Suprapubic skin (tissue), 4 donors: ENCODE measurements around the gene ECI1. TPM values are rescaled to one million over a fixed set of nuclear protein-coding genes. Genes with fewer than 3 reads are reported as not detected.
"Not testable (repeated sequence)": the region's sequence is repeated elsewhere in the genome, so short reads cannot be mapped to it uniquely, and the experiment has no call there.

Experiments
- DNase-seq, 2 donors: peaks; one replicate each; pipeline ENCODE4 v3.0.0-alpha.2; 2019; ENCODE audit warnings: low spot score in 2 of 2
- H3K27ac ChIP-seq: fragments of 200-600 bp; sonication (generic); one replicate; pipeline ENCODE4 v1.5.1; 2019
- H3K27me3 ChIP-seq: fragments of 200-600 bp; sonication (generic); one replicate; pipeline ENCODE4 v1.5.1; 2019
- H3K36me3 ChIP-seq: fragments of 200-600 bp; sonication (generic); one replicate; pipeline ENCODE4 v1.5.1; 2019
- H3K4me1 ChIP-seq: fragments of 200-600 bp; sonication (generic); one replicate; pipeline ENCODE4 v1.5.1; 2019
- H3K4me3 ChIP-seq: fragments of 200-600 bp; sonication (generic); one replicate; pipeline ENCODE4 v1.5.1; 2019; ENCODE audit warnings: mild to moderate bottlenecking
- H3K9me3 ChIP-seq: fragments of 200-600 bp; sonication (generic); one replicate; pipeline ENCODE4 v1.5.1; 2019
- EP300 ChIP-seq: sonication (generic); formaldehyde crosslinking; IDR thresholded peaks from one replicate; pipeline ENCODE4 v1.6.1; 2017; ENCODE audit warnings: antibody characterized with exemption
- POLR2A ChIP-seq, 2 donors: fragments of 450-650 bp; IDR thresholded peaks; one replicate each; pipeline ENCODE4 v1.6.1; 2017; ENCODE audit warnings: antibody characterized with exemption in 2 of 2, mild to moderate bottlenecking in 2 of 2, moderate library complexity in 2 of 2
- POLR2AphosphoS5 ChIP-seq, 3 donors: sonication (generic); formaldehyde crosslinking; IDR thresholded peaks; one replicate each; pipeline ENCODE4 v1.6.1; 2017; ENCODE audit warnings: antibody characterized with exemption in 3 of 3
- WGBS: methylation state at CpG from one replicate; pipeline ENCODE4 v1.1.5; 2018; 5-methylcytosine and 5-hydroxymethylcytosine counted together
- total RNA-seq, 4 donors: library from RNA; depleted of rRNA; stranded (reverse); fragments of >200 nt; gene quantifications; one replicate each; pipeline ENCODE4 v1.1.0, GENCODE V29; 2016
- TF ChIP-seq, protein P1 (sequence below), 2 donors: fragments of 200-600 bp in 1 of 2; fragments of 450-650 bp in 1 of 2; sonication (generic) in 1 of 2; IDR thresholded peaks; one replicate each; pipeline ENCODE4 v1.5.1; 2016 to 2019; ENCODE audit warnings: antibody characterized with exemption in 2 of 2, mild to moderate bottlenecking in 1 of 2, moderate library complexity in 1 of 2

Gene ECI1
- total RNA-seq, 4 donors from 2014 or later = 28.4 to 65.3 (median 47.2) TPM

DNA sequence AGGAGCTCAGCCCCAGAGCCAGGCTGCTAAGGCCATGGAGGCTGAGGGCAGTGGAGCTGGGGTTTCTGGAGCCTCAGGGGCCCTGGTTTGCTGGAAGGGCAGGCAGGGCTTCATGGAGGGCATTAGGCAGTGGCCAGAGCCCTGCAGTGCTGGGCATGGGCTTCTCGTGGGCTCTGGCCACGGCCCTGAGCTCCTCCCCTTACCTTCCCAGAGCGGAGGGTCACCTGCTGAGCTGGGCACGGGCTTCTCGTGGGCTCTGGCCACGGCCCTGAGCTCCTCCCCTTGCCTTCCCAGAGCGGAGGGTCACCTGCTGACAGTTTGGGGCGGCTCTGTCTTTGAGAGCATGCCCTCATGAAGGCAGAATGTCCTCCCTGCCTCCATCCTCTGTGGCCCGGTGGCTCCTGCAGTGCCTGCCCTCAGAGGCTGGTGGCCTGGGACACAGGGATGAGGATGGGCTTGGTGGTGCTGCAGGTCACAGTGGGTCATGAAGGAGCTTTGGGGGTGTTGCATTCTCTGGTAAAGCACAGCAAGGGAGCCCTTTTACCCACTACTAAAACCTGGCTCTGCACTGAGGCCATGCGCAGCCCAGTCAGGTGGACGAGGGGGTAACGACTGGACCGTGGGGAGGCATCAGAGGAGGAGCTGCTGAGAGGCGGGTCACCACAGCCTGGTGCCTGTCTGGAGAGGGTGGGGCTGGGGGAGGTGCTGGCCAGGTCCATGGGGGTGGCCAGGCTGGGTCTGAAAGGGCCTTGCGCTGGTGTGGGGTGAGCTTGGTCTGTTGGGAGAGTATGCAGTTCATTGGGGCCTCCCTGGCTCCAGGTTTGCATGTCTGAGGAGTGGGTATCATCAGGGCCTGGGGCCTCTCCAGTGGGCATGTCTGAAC, 19.4 kb upstream of the ECI1 start:
- 88% methylated on average over 7 of the region's 15 CpGs for WGBS
- peaks cover 36% of the 10 kb centered on the region for H3K4me1 ChIP-seq
- H3K27ac ChIP-seq = no peak overlapping the region
- H3K36me3 ChIP-seq = no peaks in the 10 kb centered on the region
- no peaks in the 10 kb centered on the region for H3K9me3 ChIP-seq
- no peaks in the 10 kb centered on the region for H3K27me3 ChIP-seq
- no peak overlapping the region for H3K4me3 ChIP-seq
- no peak for TF ChIP-seq POLR2A (IDR thresholded peaks at IDR 0.05)
- TF ChIP-seq POLR2AphosphoS5 (IDR thresholded peaks at IDR 0.05) = no peak
- TF ChIP-seq, protein P1, sequence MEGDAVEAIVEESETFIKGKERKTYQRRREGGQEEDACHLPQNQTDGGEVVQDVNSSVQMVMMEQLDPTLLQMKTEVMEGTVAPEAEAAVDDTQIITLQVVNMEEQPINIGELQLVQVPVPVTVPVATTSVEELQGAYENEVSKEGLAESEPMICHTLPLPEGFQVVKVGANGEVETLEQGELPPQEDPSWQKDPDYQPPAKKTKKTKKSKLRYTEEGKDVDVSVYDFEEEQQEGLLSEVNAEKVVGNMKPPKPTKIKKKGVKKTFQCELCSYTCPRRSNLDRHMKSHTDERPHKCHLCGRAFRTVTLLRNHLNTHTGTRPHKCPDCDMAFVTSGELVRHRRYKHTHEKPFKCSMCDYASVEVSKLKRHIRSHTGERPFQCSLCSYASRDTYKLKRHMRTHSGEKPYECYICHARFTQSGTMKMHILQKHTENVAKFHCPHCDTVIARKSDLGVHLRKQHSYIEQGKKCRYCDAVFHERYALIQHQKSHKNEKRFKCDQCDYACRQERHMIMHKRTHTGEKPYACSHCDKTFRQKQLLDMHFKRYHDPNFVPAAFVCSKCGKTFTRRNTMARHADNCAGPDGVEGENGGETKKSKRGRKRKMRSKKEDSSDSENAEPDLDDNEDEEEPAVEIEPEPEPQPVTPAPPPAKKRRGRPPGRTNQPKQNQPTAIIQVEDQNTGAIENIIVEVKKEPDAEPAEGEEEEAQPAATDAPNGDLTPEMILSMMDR (IDR thresholded peaks at IDR 0.05) = no peak
- TF ChIP-seq EP300 = no peak
- DNase-seq = no peak

DNA sequence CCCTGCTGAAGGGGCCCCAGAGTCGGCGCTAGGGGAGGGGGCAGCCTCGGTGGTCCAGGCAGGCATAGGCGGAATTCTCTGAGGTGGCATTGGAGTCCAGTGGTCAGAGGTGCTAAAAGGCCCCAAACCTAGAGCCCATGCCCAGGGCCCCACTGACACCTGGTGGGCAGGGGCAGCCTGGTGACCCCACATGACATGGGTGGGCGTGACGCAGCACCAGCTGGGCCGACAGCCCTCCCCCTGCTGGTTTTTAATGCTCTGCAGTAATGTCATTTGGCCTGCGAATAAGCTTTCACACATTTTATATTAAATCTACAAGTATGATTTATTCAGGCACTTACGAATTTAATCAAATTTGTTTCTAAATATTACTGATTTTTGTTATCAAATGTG, 18.7 kb upstream of the ECI1 start:
- no peak overlapping the region for H3K4me3 ChIP-seq
- no peaks in the 10 kb centered on the region for H3K36me3 ChIP-seq
- TF ChIP-seq POLR2A (IDR thresholded peaks at IDR 0.05) (no peak), POLR2AphosphoS5 (IDR thresholded peaks at IDR 0.05) (no peak), EP300 (no peak)
- TF ChIP-seq, protein P1 (IDR thresholded peaks at IDR 0.05) = no peak
- no peak overlapping the region for H3K27ac ChIP-seq
- no peak for DNase-seq
- 80% methylated on average over 5 of the region's 9 CpGs for WGBS
- H3K27me3 ChIP-seq = no peaks in the 10 kb centered on the region
- no peaks in the 10 kb centered on the region for H3K9me3 ChIP-seq
- H3K4me1 ChIP-seq = peaks cover 43% of the 10 kb centered on the region

DNA sequence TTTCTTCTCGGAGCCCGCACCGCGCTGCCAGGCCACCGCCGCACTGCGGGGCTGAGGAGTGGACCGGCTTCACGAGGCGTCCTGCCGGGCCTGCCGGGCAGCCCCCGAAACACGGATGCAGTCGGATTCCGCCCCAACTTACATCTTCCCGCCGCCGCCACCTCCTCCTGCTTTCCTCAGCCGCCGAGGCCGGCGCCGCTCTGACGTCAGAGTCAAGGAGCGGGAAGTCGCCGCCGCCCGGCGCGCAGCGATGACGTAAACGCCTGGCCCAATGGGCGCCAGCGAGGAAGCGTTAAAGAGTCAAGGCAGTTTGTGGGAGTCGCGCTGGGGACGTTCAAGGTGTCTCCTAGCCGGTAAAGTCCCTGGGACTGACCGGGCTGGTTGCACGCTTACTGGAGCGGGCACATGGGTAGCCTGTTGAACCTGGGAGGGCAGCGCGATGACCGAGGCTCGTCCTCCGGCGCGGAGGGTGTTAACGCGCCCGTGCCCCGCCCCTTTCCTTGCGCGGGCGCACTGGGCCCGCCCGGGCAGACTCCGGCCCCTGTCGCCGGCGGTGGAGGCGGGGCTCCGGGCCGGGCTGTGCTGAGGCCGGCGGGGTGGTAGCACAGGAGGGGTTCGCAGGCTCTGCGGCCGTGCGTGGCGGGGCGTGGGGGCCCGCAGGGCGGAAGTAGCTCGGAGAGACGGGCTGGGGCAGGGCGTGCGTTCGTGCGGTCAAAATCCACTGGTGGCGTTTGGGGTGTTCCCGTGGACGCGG, 16.7 kb upstream of the ECI1 start, which contains the start of gene RNPS1:
Gene RNPS1, minus strand, starts transcription at position 214 of the 754 bp plus-strand sequence. CDS start 3,483 bp downstream, outside the sequence.
- DNase-seq = peak; percentile 96
- peak within 1 kb of the TSS; percentile 87 for H3K4me3 ChIP-seq
- peaks cover 11% of the 10 kb centered on the region for H3K36me3 ChIP-seq
- 0% methylated on average over 39 of the region's 88 CpGs for WGBS
- H3K27me3 ChIP-seq = no peaks in the 10 kb centered on the region
- H3K9me3 ChIP-seq = no peaks in the 10 kb centered on the region
- peaks cover 47% of the 10 kb centered on the region for H3K4me1 ChIP-seq
- peak within 1 kb of the TSS; percentile 97 for H3K27ac ChIP-seq
- TF ChIP-seq POLR2AphosphoS5 (IDR thresholded peaks at IDR 0.05) (peak; percentile 96 to 99 (median 99)), POLR2A (IDR thresholded peaks at IDR 0.05) (peak; percentile 91 to 99)
- TF ChIP-seq, protein P1 (IDR thresholded peaks at IDR 0.05) = no peak

DNA sequence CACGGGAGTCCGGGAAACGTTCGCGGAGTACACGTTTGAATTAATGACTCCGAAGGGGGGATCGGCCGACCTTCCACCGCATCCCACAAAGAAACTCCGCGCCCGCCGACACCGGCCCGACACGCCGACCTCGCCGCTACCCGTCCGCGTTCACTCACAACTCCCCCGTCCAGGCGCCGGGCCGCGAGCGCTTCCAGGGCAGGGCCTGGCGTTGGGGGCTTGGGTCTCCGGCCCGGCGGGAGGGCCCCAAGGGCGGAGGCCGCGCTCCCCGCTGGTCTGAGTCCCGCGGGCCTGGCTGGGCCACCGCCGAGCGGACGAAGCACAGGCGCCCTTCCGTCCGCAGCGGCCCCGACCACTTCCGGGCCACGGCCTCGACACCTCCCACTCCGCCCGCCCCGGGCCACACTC, 16.1 kb upstream of the ECI1 start:
- H3K27ac ChIP-seq = peak overlapping the region; percentile 97
- peaks cover 46% of the 10 kb centered on the region for H3K4me1 ChIP-seq
- H3K4me3 ChIP-seq = peak overlapping the region; percentile 87
- H3K9me3 ChIP-seq, DNase-seq, H3K27me3 ChIP-seq: not testable (repeated sequence)
- 3% methylated on average over 13 of the region's 54 CpGs for WGBS
- H3K36me3 ChIP-seq = peaks cover 17% of the 10 kb centered on the region

DNA sequence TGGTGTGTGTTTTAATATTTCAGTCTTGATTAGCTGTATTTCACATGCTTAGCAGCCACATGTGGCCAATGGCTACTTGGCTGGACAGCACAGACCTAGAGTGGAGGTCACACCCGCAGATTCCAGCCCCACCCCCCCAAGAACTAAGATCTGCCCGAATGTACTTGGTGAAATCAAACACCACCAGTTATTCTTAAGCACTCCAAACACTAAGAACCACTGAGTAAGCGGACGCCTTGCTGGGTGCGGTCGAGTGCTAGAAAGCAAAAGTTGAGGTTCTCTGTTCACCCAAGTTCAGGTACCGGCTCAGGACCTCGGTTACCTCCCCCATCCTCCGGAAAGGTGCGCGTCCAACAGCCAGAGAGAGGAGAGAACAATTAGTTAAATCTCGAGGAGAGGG, 15.5 kb upstream of the ECI1 start:
- Histone ChIP-seq H3K4me3 (peak overlapping the region; percentile 87), H3K4me1 (peaks cover 44% of the 10 kb centered on the region), H3K36me3 (peaks cover 23% of the 10 kb centered on the region)
- not testable (repeated sequence) for H3K9me3 ChIP-seq, DNase-seq, H3K27ac ChIP-seq, H3K27me3 ChIP-seq
- 0% methylated on average over 2 of the region's 12 CpGs for WGBS

DNA sequence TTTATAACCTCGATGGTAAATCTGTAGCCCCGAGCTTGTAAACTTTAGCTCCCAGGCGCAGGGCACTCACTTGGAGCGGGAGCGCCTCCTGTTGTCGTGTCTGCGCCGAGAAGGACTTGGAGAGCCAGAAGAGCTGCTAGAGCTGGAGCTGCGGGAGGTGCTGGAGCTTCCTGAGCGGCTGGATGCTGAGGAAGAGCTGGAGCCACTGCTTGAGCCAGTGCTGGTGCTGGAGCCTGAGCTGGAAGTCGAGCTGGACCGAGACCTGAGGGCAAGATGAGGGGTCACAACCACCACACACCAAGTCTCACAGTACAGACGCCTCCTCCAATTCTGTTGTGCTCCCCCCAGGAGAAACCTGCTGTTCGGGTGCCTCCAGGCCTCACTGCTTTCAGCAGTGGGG, 11.6 kb upstream of the ECI1 start:
- H3K4me3 ChIP-seq, DNase-seq, H3K27me3 ChIP-seq, H3K9me3 ChIP-seq, H3K27ac ChIP-seq: not testable (repeated sequence)
- WGBS = 88% methylated on average over 12 of the region's 14 CpGs
- H3K4me1 ChIP-seq = peaks cover 22% of the 10 kb centered on the region
- peaks cover 59% of the 10 kb centered on the region for H3K36me3 ChIP-seq
